ENCODE measurements around the gene TPX2. TPM values are rescaled to one million over a fixed set of nuclear protein-coding genes. Genes with fewer than 3 reads are reported as not detected.

TPX2 gene
- total RNA-seq, 2 experiments from 2014 or later: 148 to 159 TPM

Other genes starting within 250 kb of the TPX2 start
- gene HM13, start 224.8 kb upstream of the TPX2 start, total RNA-seq: 100 to 1,000 TPM; 151 to 152 TPM
- gene ID1, start 134.0 kb upstream of the TPX2 start, total RNA-seq: not detected
- not detected for gene COX4I2, start 101.4 kb upstream of the TPX2 start, total RNA-seq
- gene BCL2L1, start 16.4 kb upstream of the TPX2 start, total RNA-seq: 100 to 1,000 TPM in 1 of 2 experiments, 10 to 100 TPM in 1; 69.8 to 121 TPM
- 1 to 10 TPM in 1 of 2 experiments, under 1 TPM in 1; 0.42 to 1.2 TPM for gene MYLK2, start 80.1 kb downstream of the TPX2 start, total RNA-seq
- not detected for gene FOXS1, start 106.3 kb downstream of the TPX2 start, total RNA-seq
- not detected for gene DUSP15, start 131.2 kb downstream of the TPX2 start, total RNA-seq
- not detected for gene TTLL9, start 131.3 kb downstream of the TPX2 start, total RNA-seq
- gene PDRG1, start 212.8 kb downstream of the TPX2 start, total RNA-seq: 10 to 100 TPM; 14.9 to 15.6 TPM
- not detected for gene XKR7, start 228.9 kb downstream of the TPX2 start, total RNA-seq

All from activated CD8-positive, alpha-beta memory T cell treated with anti-CD3 and anti-CD28 coated beads, Interleukin-2, amount 10 ng/mL, durations not matched to agents 7 days and 5 days (primary cell).